ENCODE data around the gene BCL2L1. TPM values are rescaled to one million over a fixed set of nuclear protein-coding genes. Genes with fewer than 3 reads are reported as not detected.

The BCL2L1 gene
- polyA plus RNA-seq, 2 donors, result 60.0 to 80.9 TPM

GRCh38 chr20:31738729-31739549, 16.3 kb upstream of the BCL2L1 start, which contains the start of gene TPX2:
Gene TPX2, plus strand, starts transcription at chr20:31739290. Its CDS starts 18,187 bp downstream, at chr20:31757477.
- H3K27me3 ChIP-seq (ENCODE audit: control insufficient read depth in 1 of 2, insufficient read depth in 2 of 2, low read length in 2 of 2), result no peaks in the 10 kb centered on the region
- 0 to 1% methylated on average over 54 of the region's 54 CpGs for WGBS, 2 donors
- no peaks in the 10 kb centered on the region for H3K36me3 ChIP-seq (ENCODE audit: control insufficient read depth in 2 of 2, insufficient read depth in 2 of 2, low read length in 1 of 2)
- peak within 1 kb of the TSS; percentile 74 to 88 for H3K27ac ChIP-seq (ENCODE audit: low read depth in 2 of 2, low read length in 1 of 2)
- H3K4me1 ChIP-seq (ENCODE audit: control insufficient read depth in 2 of 2, insufficient read depth in 2 of 2, low read length in 1 of 2), result no peaks in the 10 kb centered on the region
- no peaks in the 10 kb centered on the region for H3K9me3 ChIP-seq (ENCODE audit: control insufficient read depth in 2 of 2, insufficient read depth in 1 of 2, low read depth in 1 of 2, low read length in 1 of 2)
- peak within 1 kb of the TSS; percentile 77 to 90 for H3K4me3 ChIP-seq (ENCODE audit: low read depth in 1 of 2, low read length in 2 of 2)

DNA sequence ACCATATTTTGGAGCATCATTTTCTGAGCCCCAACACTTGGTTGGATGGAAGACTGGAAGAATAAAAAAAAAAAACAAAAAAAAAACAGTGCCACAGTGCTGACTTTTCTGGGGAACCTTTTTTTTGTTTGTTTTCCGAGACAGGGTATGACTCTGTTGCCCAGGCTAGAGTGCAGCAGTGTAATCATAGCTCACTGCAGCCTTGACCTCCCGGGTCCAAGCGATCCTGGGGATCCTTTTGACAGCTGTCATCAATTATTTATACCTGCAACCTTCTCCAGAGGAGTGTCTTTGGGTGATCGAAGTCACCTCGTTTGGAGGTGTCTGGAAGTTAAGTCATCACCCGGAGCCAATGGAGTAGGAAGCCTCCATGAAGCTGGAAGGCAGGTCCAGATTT, 8.7 kb upstream of the BCL2L1 start:
- H3K27me3 ChIP-seq (ENCODE audit: control insufficient read depth in 1 of 2, insufficient read depth in 2 of 2, low read length in 2 of 2), result no peaks in the 10 kb centered on the region
- H3K4me3 ChIP-seq (ENCODE audit: low read depth in 1 of 2, low read length in 2 of 2), result no peak overlapping the region
- H3K9me3 ChIP-seq (ENCODE audit: control insufficient read depth in 2 of 2, insufficient read depth in 1 of 2, low read depth in 1 of 2, low read length in 1 of 2), result no peaks in the 10 kb centered on the region
- 81 to 89% methylated on average over 6 of the region's 6 CpGs for WGBS, 2 donors
- H3K36me3 ChIP-seq (ENCODE audit: control insufficient read depth in 2 of 2, insufficient read depth in 2 of 2, low read length in 1 of 2), result no peaks in the 10 kb centered on the region
- no peaks in the 10 kb centered on the region for H3K4me1 ChIP-seq (ENCODE audit: control insufficient read depth in 2 of 2, insufficient read depth in 2 of 2, low read length in 1 of 2)
- no peak overlapping the region for H3K27ac ChIP-seq (ENCODE audit: low read depth in 2 of 2, low read length in 1 of 2)

DNA sequence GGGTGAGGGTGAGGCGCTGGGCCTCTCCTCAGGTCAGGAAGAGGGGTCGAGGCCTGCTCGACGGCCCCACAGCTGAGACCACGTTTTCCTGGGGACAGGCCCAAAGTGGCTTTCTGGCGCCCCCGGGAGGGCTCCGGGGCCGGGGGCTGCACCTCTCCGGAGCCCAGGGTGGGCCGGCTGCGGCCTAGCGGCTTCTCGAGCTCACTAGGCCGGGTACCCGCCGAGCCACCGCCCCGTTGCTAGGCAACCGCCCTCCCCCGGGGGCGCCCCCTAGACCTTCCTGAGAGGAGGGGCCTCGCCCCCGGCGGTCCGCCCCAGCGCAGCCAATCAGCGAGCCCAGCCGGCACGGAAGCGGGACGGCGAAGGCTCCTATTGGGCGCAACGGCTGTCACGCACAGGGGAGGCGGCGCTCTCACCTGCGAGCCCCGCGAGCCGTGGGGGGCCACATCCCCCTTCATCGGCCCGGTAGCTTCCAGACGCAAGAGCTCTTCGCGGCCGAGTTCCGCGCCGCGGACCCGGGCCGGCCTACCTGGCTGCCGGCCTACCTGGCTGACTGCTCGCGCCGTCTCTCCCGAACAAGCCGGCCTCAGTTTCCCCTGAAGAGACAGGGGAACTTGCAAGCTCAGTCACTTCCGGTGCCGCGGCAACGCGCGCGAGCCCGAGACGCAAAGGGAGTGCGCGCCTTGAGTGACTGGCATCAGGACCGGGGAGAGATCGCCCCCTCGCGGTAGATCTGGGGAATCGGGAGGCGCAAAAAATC, 831 bp upstream of the BCL2L1 start:
- peaks cover 7 to 18% of the 10 kb centered on the region in 2 donors for H3K4me1 ChIP-seq (ENCODE audit: control insufficient read depth in 2 of 2, insufficient read depth in 2 of 2, low read length in 1 of 2)
- WGBS, 2 donors, result 0% methylated on average over 76 to 77 of the region's 77 CpGs

GRCh38 chr20:31723069-31723318, 326 bp upstream of the BCL2L1 start:
- H3K4me3 ChIP-seq (ENCODE audit: low read depth in 1 of 2, low read length in 2 of 2), result peak overlapping the region; percentile 77 to 91
- H3K9me3 ChIP-seq (ENCODE audit: control insufficient read depth in 2 of 2, insufficient read depth in 1 of 2, low read depth in 1 of 2, low read length in 1 of 2), result no peaks in the 10 kb centered on the region
- no peaks in the 10 kb centered on the region for H3K27me3 ChIP-seq (ENCODE audit: control insufficient read depth in 1 of 2, insufficient read depth in 2 of 2, low read length in 2 of 2)
- H3K36me3 ChIP-seq (ENCODE audit: control insufficient read depth in 2 of 2, insufficient read depth in 2 of 2, low read length in 1 of 2), result peaks cover 0 to 3% of the 10 kb centered on the region in 2 donors
- peaks cover 9 to 18% of the 10 kb centered on the region in 2 donors for H3K4me1 ChIP-seq (ENCODE audit: control insufficient read depth in 2 of 2, insufficient read depth in 2 of 2, low read length in 1 of 2)
- WGBS, 2 donors, result 0% methylated on average over 10 of the region's 10 CpGs
- peak overlapping the region; percentile 95 to 99 for H3K27ac ChIP-seq (ENCODE audit: low read depth in 2 of 2, low read length in 1 of 2)

More for the DNA sequence above, 831 bp upstream of the BCL2L1 start:
- Histone ChIP-seq H3K27ac (ENCODE audit: low read depth in 2 of 2, low read length in 1 of 2) (peak overlapping the region; percentile 95 to 99), H3K27me3 (ENCODE audit: control insufficient read depth in 1 of 2, insufficient read depth in 2 of 2, low read length in 2 of 2) (no peaks in the 10 kb centered on the region), H3K36me3 (ENCODE audit: control insufficient read depth in 2 of 2, insufficient read depth in 2 of 2, low read length in 1 of 2) (peaks cover 0 to 3% of the 10 kb centered on the region in 2 donors), H3K9me3 (ENCODE audit: control insufficient read depth in 2 of 2, insufficient read depth in 1 of 2, low read depth in 1 of 2, low read length in 1 of 2) (no peaks in the 10 kb centered on the region), H3K4me3 (ENCODE audit: low read depth in 1 of 2, low read length in 2 of 2) (peak overlapping the region; percentile 77 to 91)

DNA sequence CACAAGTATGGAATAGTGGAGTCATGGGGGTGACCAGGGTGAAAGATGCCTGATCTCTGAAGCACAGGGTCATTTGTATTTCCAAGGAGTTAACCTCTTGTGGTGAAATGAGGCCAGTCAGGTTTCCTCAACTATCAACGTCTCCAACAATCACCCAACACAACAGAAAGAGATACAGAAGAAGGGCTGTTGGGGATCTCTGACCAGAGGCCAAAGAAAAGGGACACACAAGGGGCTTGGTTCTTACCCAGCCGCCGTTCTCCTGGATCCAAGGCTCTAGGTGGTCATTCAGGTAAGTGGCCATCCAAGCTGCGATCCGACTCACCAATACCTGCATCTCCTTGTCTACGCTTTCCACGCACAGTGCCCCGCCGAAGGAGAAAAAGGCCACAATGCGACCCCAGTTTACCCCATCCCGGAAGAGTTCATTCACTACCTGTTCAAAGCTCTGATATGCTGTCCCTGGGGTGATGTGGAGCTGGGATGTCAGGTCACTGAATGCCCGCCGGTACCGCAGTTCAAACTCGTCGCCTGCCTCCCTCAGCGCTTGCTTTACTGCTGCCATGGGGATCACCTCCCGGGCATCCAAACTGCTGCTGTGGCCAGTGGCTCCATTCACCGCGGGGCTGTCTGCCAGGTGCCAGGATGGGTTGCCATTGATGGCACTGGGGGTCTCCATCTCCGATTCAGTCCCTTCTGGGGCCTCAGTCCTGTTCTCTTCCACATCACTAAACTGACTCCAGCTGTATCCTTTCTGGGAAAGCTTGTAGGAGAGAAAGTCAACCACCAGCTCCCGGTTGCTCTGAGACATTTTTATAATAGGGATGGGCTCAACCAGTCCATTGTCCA, 1.0 kb downstream of the BCL2L1 start:
- peak overlapping the region; percentile 77 to 91 for H3K4me3 ChIP-seq (ENCODE audit: low read depth in 1 of 2, low read length in 2 of 2)
- H3K9me3 ChIP-seq (ENCODE audit: control insufficient read depth in 2 of 2, insufficient read depth in 1 of 2, low read depth in 1 of 2, low read length in 1 of 2), result no peaks in the 10 kb centered on the region
- 42 to 43% methylated on average over 22 of the region's 22 CpGs for WGBS, 2 donors
- H3K27ac ChIP-seq (ENCODE audit: low read depth in 2 of 2, low read length in 1 of 2), result peak overlapping the region; percentile 91 to 95
- H3K4me1 ChIP-seq (ENCODE audit: control insufficient read depth in 2 of 2, insufficient read depth in 2 of 2, low read length in 1 of 2), result peaks cover 13 to 20% of the 10 kb centered on the region in 2 donors
- peaks cover 0 to 3% of the 10 kb centered on the region in 2 donors for H3K36me3 ChIP-seq (ENCODE audit: control insufficient read depth in 2 of 2, insufficient read depth in 2 of 2, low read length in 1 of 2)
- H3K27me3 ChIP-seq (ENCODE audit: control insufficient read depth in 1 of 2, insufficient read depth in 2 of 2, low read length in 2 of 2), result no peaks in the 10 kb centered on the region

GRCh38 chr20:31720486-31721407, 1.9 kb downstream of the BCL2L1 start:
- Histone ChIP-seq H3K27ac (ENCODE audit: low read depth in 2 of 2, low read length in 1 of 2) (peak overlapping the region; percentile 94 to 95), H3K4me1 (ENCODE audit: control insufficient read depth in 2 of 2, insufficient read depth in 2 of 2, low read length in 1 of 2) (peaks cover 13 to 20% of the 10 kb centered on the region in 2 donors), H3K27me3 (ENCODE audit: control insufficient read depth in 1 of 2, insufficient read depth in 2 of 2, low read length in 2 of 2) (no peaks in the 10 kb centered on the region), H3K4me3 (ENCODE audit: low read depth in 1 of 2, low read length in 2 of 2) (peak overlapping the region; percentile 77 to 91), H3K36me3 (ENCODE audit: control insufficient read depth in 2 of 2, insufficient read depth in 2 of 2, low read length in 1 of 2) (peaks cover 0 to 3% of the 10 kb centered on the region in 2 donors), H3K9me3 (ENCODE audit: control insufficient read depth in 2 of 2, insufficient read depth in 1 of 2, low read depth in 1 of 2, low read length in 1 of 2) (no peaks in the 10 kb centered on the region)
- 17 to 21% methylated on average over 7 of the region's 7 CpGs for WGBS, 2 donors

GRCh38 chr20:31719644-31720485, 2.8 kb downstream of the BCL2L1 start:
- Histone ChIP-seq H3K27ac (ENCODE audit: low read depth in 2 of 2, low read length in 1 of 2) (peak overlapping the region; percentile 94 to 95), H3K9me3 (ENCODE audit: control insufficient read depth in 2 of 2, insufficient read depth in 1 of 2, low read depth in 1 of 2, low read length in 1 of 2) (no peaks in the 10 kb centered on the region), H3K4me1 (ENCODE audit: control insufficient read depth in 2 of 2, insufficient read depth in 2 of 2, low read length in 1 of 2) (peaks cover 13 to 20% of the 10 kb centered on the region in 2 donors), H3K4me3 (ENCODE audit: low read depth in 1 of 2, low read length in 2 of 2) (peak overlapping the region; percentile 77 to 91), H3K27me3 (ENCODE audit: control insufficient read depth in 1 of 2, insufficient read depth in 2 of 2, low read length in 2 of 2) (no peaks in the 10 kb centered on the region), H3K36me3 (ENCODE audit: control insufficient read depth in 2 of 2, insufficient read depth in 2 of 2, low read length in 1 of 2) (peaks cover 0 to 3% of the 10 kb centered on the region in 2 donors)
- WGBS, 2 donors, result 30 to 44% methylated on average over 2 of the region's 2 CpGs

- WGBS, 2 donors, result 32 to 34% methylated on average over 6 of the region's 6 CpGs
- peaks cover 13 to 20% of the 10 kb centered on the region in 2 donors for H3K4me1 ChIP-seq (ENCODE audit: control insufficient read depth in 2 of 2, insufficient read depth in 2 of 2, low read length in 1 of 2)
- H3K27ac ChIP-seq (ENCODE audit: low read depth in 2 of 2, low read length in 1 of 2), result peak overlapping the region; percentile 94 to 95
- no peaks in the 10 kb centered on the region for H3K9me3 ChIP-seq (ENCODE audit: control insufficient read depth in 2 of 2, insufficient read depth in 1 of 2, low read depth in 1 of 2, low read length in 1 of 2)
- no peaks in the 10 kb centered on the region for H3K27me3 ChIP-seq (ENCODE audit: control insufficient read depth in 1 of 2, insufficient read depth in 2 of 2, low read length in 2 of 2)
- peak overlapping the region; percentile 77 to 91 for H3K4me3 ChIP-seq (ENCODE audit: low read depth in 1 of 2, low read length in 2 of 2)
- peaks cover 0 to 3% of the 10 kb centered on the region in 2 donors for H3K36me3 ChIP-seq (ENCODE audit: control insufficient read depth in 2 of 2, insufficient read depth in 2 of 2, low read length in 1 of 2)
Observed at GRCh38 chr20:31718952-31719643, 3.6 kb downstream of the BCL2L1 start.

Measured in esophagus (tissue), 2 donors.